ENCODE measurements around the gene EOMES. TPM values are rescaled to one million over a fixed set of nuclear protein-coding genes. Genes with fewer than 3 reads are reported as not detected.

The EOMES gene
- total RNA-seq, 4 donors from 2014 or later, result 0.17 TPM; not detected in 3

DNA sequence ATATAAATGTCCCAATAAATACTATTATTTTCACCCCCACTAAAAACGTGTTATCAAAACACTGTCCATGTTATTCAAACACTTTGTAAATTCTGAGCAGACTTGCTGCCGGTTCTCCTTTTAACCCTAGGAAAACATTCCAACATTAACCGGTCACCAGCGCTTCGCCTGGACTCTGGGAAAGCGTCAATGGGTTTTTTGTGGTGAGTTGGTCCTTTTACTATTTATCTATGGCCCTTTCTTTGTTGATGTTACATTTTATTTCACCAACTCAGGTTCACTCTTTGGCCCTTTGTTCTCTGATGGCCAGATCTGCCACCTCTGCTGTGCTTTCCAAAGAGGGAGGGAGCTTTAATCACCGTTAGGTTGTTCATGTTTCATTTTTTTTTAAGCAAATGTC, 4.1 kb upstream of the EOMES start:
- Histone ChIP-seq H3K27ac (replicated peaks in 1 of 4) (no peak overlapping the region), H3K27me3 (peaks cover 0 to 100% (median 88%) of the 10 kb centered on the region in 4 donors), H3K36me3 (no peaks in the 10 kb centered on the region), H3K9me3 (no peaks in the 10 kb centered on the region), H3K4me1 (peaks cover 38 to 71% (median 60%) of the 10 kb centered on the region in 4 donors), H3K4me3 (no peak overlapping the region)
- TF ChIP-seq POLR2A (IDR thresholded peaks at IDR 0.05; ENCODE audit: low read depth) (no peak), POLR2AphosphoS5 (IDR thresholded peaks at IDR 0.05) (no peak), EP300 (IDR thresholded peaks at IDR 0.05) (no peak)
- TF ChIP-seq, protein P1, sequence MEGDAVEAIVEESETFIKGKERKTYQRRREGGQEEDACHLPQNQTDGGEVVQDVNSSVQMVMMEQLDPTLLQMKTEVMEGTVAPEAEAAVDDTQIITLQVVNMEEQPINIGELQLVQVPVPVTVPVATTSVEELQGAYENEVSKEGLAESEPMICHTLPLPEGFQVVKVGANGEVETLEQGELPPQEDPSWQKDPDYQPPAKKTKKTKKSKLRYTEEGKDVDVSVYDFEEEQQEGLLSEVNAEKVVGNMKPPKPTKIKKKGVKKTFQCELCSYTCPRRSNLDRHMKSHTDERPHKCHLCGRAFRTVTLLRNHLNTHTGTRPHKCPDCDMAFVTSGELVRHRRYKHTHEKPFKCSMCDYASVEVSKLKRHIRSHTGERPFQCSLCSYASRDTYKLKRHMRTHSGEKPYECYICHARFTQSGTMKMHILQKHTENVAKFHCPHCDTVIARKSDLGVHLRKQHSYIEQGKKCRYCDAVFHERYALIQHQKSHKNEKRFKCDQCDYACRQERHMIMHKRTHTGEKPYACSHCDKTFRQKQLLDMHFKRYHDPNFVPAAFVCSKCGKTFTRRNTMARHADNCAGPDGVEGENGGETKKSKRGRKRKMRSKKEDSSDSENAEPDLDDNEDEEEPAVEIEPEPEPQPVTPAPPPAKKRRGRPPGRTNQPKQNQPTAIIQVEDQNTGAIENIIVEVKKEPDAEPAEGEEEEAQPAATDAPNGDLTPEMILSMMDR (IDR thresholded peaks at IDR 0.05), result no peak
- whole genome bisulfite sequencing, result 20% methylated on average over 7 of the region's 7 CpGs
- intact Hi-C loops (cut with DNase I), result no loop called here
- DNase-seq (ENCODE audit: extremely low spot score), result no peak

DNA sequence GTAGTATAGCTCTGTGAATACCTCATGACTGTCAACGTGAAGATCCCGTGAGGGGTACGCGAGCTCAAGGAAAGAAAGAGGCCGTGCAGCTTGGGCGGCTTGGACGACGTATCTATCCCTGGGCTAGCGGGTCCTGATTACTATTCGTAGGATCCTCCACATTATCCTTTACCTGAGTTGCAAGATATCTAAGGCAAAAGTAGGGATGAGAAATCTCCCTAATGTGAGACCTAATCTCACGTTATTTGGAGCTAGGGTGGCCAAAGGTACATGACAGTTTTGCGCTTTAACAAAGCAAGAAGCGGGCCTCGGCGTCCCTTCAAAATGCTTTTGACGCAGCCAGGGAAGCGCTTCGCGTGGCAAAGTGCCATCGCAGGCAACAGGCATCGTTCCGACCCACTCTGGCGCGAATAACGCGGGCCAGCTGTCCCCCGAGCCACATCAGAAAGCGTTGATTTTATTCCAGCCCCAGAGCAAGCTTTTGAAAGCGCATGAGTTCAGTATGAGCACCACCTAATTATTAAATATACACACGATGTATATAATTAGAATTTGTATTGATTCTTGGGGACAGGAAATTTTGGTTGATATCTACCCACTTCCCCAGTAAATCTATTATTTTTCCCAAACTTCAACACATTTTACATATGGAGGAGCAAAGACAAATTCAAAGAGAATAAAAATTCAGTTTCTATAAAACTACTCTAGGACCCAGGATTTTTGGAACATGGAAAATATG, 2.5 kb upstream of the EOMES start:
- Histone ChIP-seq H3K4me3 (no peak overlapping the region), H3K27ac (replicated peaks in 1 of 4) (no peak overlapping the region), H3K27me3 (peaks cover 0 to 100% (median 86%) of the 10 kb centered on the region in 4 donors), H3K4me1 (peaks cover 36 to 62% (median 54%) of the 10 kb centered on the region in 4 donors), H3K9me3 (no peaks in the 10 kb centered on the region), H3K36me3 (no peaks in the 10 kb centered on the region)
- intact Hi-C loops (cut with DNase I), result no loop called here
- TF ChIP-seq, protein P1 (IDR thresholded peaks at IDR 0.05), result no peak
- TF ChIP-seq EP300 (IDR thresholded peaks at IDR 0.05) (no peak), POLR2AphosphoS5 (IDR thresholded peaks at IDR 0.05) (no peak), POLR2A (IDR thresholded peaks at IDR 0.05; ENCODE audit: low read depth) (no peak)
- 6% methylated on average over 30 of the region's 30 CpGs for WGBS
- no peak for DNase-seq (ENCODE audit: extremely low spot score)

DNA sequence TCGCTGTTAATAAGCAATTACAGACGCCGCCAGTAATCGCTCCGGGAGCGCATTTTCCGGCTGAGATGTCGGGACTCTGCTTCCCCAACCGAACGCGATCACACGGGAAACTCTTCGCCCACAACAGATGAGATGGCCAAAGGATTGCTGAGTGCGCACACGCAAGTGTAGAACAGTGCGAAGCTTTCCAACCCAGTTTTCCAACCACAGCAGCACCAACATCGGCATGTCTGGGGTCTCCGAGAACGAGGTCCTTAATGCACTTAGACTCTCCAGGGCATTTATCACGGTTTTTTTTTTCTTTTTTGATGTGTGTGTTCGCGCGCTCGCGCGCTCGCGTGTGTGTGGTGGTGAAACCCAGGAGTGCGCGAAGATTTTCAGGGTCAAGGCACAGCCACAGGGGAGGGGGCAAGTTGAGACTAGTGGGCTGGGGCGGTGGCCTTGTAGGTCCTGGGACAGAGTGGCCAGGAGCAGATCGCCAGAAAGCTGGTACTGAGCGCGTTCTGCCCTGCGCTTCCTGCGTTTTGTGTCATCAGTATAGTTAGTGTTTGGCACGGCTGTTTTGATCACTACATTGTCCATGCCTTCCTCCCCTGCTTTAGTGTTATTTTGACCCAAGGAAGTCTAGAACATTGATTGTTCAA, 1.8 kb upstream of the EOMES start:
- intact Hi-C loops (cut with DNase I), result no loop called here
- Histone ChIP-seq H3K27ac (replicated peaks in 1 of 4) (no peak overlapping the region), H3K4me3 (peak overlapping the region in 3 of 4 donors; percentile 16 to 34 (median 29)), H3K9me3 (no peaks in the 10 kb centered on the region), H3K4me1 (peaks cover 34 to 55% (median 47%) of the 10 kb centered on the region in 4 donors), H3K27me3 (peaks cover 0 to 100% (median 82%) of the 10 kb centered on the region in 4 donors), H3K36me3 (no peaks in the 10 kb centered on the region)
- no peak for DNase-seq (ENCODE audit: extremely low spot score)
- no peak for TF ChIP-seq EP300 (IDR thresholded peaks at IDR 0.05)
- TF ChIP-seq, protein P1 (IDR thresholded peaks at IDR 0.05), result no peak
- WGBS, result 3% methylated on average over 37 of the region's 37 CpGs

DNA sequence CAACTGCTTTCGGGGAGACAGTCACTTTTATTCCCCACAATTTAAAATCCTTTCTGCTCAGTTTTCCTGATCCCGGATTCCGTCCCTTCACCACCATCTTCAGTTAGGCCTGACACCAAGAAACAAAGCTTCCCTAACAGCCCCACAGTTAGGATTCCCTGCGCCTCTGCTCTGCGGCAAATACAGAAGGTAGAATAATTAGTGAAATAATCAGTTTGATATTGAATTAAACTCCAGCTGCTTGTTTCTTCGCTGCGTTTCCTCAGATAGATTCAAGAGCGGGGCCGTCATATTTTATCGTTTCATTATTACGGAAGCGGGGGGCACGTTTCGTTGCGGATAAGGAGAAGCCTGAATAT, 1.3 kb upstream of the EOMES start:
- Histone ChIP-seq H3K4me1 (peaks cover 34 to 50% (median 42%) of the 10 kb centered on the region in 4 donors), H3K9me3 (no peaks in the 10 kb centered on the region), H3K27ac (replicated peaks in 1 of 4) (no peak overlapping the region), H3K4me3 (peak overlapping the region in 3 of 4 donors; percentile 16 to 34 (median 29)), H3K36me3 (no peaks in the 10 kb centered on the region), H3K27me3 (peaks cover 0 to 100% (median 78%) of the 10 kb centered on the region in 4 donors)
- TF ChIP-seq, protein P1 (IDR thresholded peaks at IDR 0.05), result no peak
- TF ChIP-seq POLR2AphosphoS5 (IDR thresholded peaks at IDR 0.05) (no peak), POLR2A (IDR thresholded peaks at IDR 0.05; ENCODE audit: low read depth) (no peak), EP300 (IDR thresholded peaks at IDR 0.05) (no peak)
- 3% methylated on average over 15 of the region's 15 CpGs for WGBS
- intact Hi-C loops (cut with DNase I), result no loop called here
- no peak for DNase-seq (ENCODE audit: extremely low spot score)

Measured in esophagus muscularis mucosa (tissue), 4 donors.